OCI-LY3 (cell line): ENCODE measurements around the gene ITGAE.

ENCODE experiments used
- H2AFZ ChIP-seq: fragments of 200-600, 300-600 bp; shearing (Covaris generic); 2 replicates; pipeline ENCODE4 v1.6.0; 2014; ENCODE audit warnings: antibody characterized with exemption, low read depth, low read length
- H3K27ac ChIP-seq: fragments of 200-600, 300-600 bp; sonication (generic); 2 replicates; pipeline ENCODE4 v1.5.1; 2014; ENCODE audit warnings: mild to moderate bottlenecking, low read length, moderate library complexity, mixed read lengths
- H3K27me3 ChIP-seq: fragments of 200-600, 300-600 bp; sonication (generic); 2 replicates; pipeline ENCODE4 v1.6.1; 2014; ENCODE audit warnings: low read depth, low read length, mixed read lengths
- H3K36me3 ChIP-seq: fragments of 200-600, 300-600 bp; sonication (generic); replicated peaks from 2 replicates; pipeline ENCODE3; 2014; ENCODE audit warnings: low read depth, low read length, mixed read lengths
- H3K4me1 ChIP-seq: fragments of 300-600, 200-600 bp; sonication (generic); 2 replicates; pipeline ENCODE4 v1.6.1; 2014; ENCODE audit warnings: low read length, mixed read lengths
- H3K4me2 ChIP-seq: fragments of 200-600, 300-600 bp; sonication (generic); 2 replicates; pipeline ENCODE4 v1.6.1; 2014; ENCODE audit warnings: low read length, mixed read lengths
- H3K4me3 ChIP-seq: fragments of 300-600, 200-600 bp; sonication (generic); 2 replicates; pipeline ENCODE4 v1.5.1; 2014; ENCODE audit warnings: antibody characterized with exemption, mild to moderate bottlenecking, low read length, moderate library complexity
- H3K79me2 ChIP-seq: fragments of 300-600, 200-600 bp; shearing (Covaris generic); 2 replicates; pipeline ENCODE4 v1.6.1; 2014; ENCODE audit warnings: mild to moderate bottlenecking, low read length, mixed read lengths
- H3K9ac ChIP-seq: fragments of 300-600, 200-600 bp; shearing (Covaris generic); 2 replicates; pipeline ENCODE4 v1.6.0; 2014; ENCODE audit warnings: mild to moderate bottlenecking, low read length, moderate library complexity
- H3K9me3 ChIP-seq: fragments of 200-600, 300-600 bp; shearing (Covaris generic); 2 replicates; pipeline ENCODE4 v1.6.1; 2014; ENCODE audit warnings: low read length, mixed read lengths; ENCODE audit not compliant: insufficient read depth
- H4K20me1 ChIP-seq: fragments of 200-600, 300-600 bp; sonication (generic); 2 replicates; pipeline ENCODE4 v1.6.1; 2016; ENCODE audit warnings: low read length, mixed read lengths; ENCODE audit not compliant: insufficient read depth
- EZH2phosphoT487 ChIP-seq: fragments of 200-600 bp; shearing (Covaris generic); IDR thresholded peaks from 2 replicates; pipeline ENCODE4 v1.6.1; 2018; ENCODE audit warnings: antibody characterized with exemption, mixed run types, low read depth
- TF ChIP-seq, protein P1 (sequence below): fragments of 200-600, 300-600 bp; sonication (generic); IDR thresholded peaks from 2 replicates; pipeline ENCODE4 v1.5.1; 2014; ENCODE audit warnings: antibody characterized with exemption, low read length, low read depth

ITGAE gene

GRCh38 chr17:3768769-3769168 lies 32.2 kb downstream of the ITGAE start:
- TF ChIP-seq EZH2phosphoT487 = no peak
- TF ChIP-seq, protein P1, sequence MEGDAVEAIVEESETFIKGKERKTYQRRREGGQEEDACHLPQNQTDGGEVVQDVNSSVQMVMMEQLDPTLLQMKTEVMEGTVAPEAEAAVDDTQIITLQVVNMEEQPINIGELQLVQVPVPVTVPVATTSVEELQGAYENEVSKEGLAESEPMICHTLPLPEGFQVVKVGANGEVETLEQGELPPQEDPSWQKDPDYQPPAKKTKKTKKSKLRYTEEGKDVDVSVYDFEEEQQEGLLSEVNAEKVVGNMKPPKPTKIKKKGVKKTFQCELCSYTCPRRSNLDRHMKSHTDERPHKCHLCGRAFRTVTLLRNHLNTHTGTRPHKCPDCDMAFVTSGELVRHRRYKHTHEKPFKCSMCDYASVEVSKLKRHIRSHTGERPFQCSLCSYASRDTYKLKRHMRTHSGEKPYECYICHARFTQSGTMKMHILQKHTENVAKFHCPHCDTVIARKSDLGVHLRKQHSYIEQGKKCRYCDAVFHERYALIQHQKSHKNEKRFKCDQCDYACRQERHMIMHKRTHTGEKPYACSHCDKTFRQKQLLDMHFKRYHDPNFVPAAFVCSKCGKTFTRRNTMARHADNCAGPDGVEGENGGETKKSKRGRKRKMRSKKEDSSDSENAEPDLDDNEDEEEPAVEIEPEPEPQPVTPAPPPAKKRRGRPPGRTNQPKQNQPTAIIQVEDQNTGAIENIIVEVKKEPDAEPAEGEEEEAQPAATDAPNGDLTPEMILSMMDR = no peak
- no peaks in the 10 kb centered on the region for H4K20me1 ChIP-seq
- H3K9me3 ChIP-seq = no peaks in the 10 kb centered on the region
- H3K27me3 ChIP-seq = no peaks in the 10 kb centered on the region
- no peak overlapping the region for H3K4me3 ChIP-seq
- no peak overlapping the region for H2AFZ ChIP-seq
- no peak overlapping the region for H3K9ac ChIP-seq
- H3K4me2 ChIP-seq = no peak overlapping the region
- no peak overlapping the region for H3K27ac ChIP-seq
- no peaks in the 10 kb centered on the region; the same call in 1 of the 2 replicates for H3K4me1 ChIP-seq
- no peaks in the 10 kb centered on the region for H3K79me2 ChIP-seq
- no peaks in the 10 kb centered on the region for H3K36me3 ChIP-seq

DNA sequence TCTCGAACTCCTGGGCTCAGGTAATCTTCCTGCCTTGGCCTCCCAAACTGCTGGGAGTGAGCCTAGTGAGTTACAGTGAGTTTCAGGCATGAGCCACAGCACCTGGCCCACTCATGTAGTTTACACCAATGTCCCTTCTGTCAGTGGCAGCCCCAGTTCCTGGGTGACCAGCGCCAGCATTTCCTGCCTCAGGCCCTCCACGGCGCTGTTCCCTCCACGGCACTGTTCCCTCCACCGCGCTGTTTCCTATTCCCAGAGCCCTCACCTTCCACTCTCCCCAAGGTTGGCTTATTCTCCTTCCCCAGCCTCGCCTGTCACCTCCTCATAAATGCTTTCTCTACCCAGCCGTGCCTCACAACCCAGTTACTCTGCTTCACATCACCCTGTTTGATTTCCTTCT lies 32.6 kb downstream of the ITGAE start:
- TF ChIP-seq, protein P1 = no peak
- TF ChIP-seq EZH2phosphoT487 = no peak
- Histone ChIP-seq H4K20me1 (no peaks in the 10 kb centered on the region), H3K27me3 (no peaks in the 10 kb centered on the region), H3K27ac (no peak overlapping the region), H3K36me3 (no peaks in the 10 kb centered on the region), H2AFZ (no peak overlapping the region), H3K9ac (no peak overlapping the region), H3K4me2 (no peak overlapping the region), H3K4me1 (peaks cover 4% of the 10 kb centered on the region; the same call in 1 of the 2 replicates), H3K79me2 (no peaks in the 10 kb centered on the region), H3K4me3 (no peak overlapping the region), H3K9me3 (no peaks in the 10 kb centered on the region)

DNA sequence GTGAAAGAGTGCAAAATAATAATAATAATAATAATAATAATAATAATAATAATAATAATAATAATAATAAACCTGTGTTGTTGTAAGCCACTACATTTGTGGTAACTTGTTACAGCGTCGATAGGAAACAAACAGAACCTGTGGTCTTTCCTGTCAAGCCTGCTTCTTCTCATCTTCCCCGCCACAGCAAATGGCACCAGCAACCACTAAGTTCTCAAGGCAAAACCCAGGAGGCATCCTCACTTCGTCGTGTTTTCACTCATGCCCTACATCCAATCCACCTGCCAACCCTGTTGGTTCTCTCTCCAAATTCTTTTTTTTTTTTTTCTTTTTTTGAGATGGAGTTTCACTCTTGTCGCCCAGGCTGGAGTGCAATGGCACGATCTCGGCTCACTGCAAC lies 34.2 kb downstream of the ITGAE start:
- no peaks in the 10 kb centered on the region for H3K36me3 ChIP-seq
- no peak overlapping the region for H3K4me3 ChIP-seq
- peaks cover 4% of the 10 kb centered on the region; the same call in 1 of the 2 replicates for H3K4me1 ChIP-seq
- no peak overlapping the region for H3K27ac ChIP-seq
- TF ChIP-seq, protein P1 = no peak
- TF ChIP-seq EZH2phosphoT487 = no peak
- H4K20me1 ChIP-seq = no peaks in the 10 kb centered on the region
- no peak overlapping the region for H2AFZ ChIP-seq
- no peaks in the 10 kb centered on the region for H3K27me3 ChIP-seq
- H3K79me2 ChIP-seq = no peaks in the 10 kb centered on the region
- H3K9ac ChIP-seq = no peak overlapping the region
- H3K4me2 ChIP-seq = no peak overlapping the region
- no peaks in the 10 kb centered on the region for H3K9me3 ChIP-seq

- H2AFZ ChIP-seq = no peak overlapping the region
- H3K27ac ChIP-seq = no peak overlapping the region
- no peak overlapping the region for H3K4me3 ChIP-seq
- TF ChIP-seq, protein P1 = no peak
- TF ChIP-seq EZH2phosphoT487 = no peak
- H3K9ac ChIP-seq = no peak overlapping the region
- no peak overlapping the region for H3K4me2 ChIP-seq
- H3K9me3 ChIP-seq = no peaks in the 10 kb centered on the region
- no peaks in the 10 kb centered on the region for H4K20me1 ChIP-seq
- H3K36me3 ChIP-seq = no peaks in the 10 kb centered on the region
- H3K4me1 ChIP-seq = peaks cover 4% of the 10 kb centered on the region; the same call in 1 of the 2 replicates
- H3K79me2 ChIP-seq = no peaks in the 10 kb centered on the region
- H3K27me3 ChIP-seq = no peaks in the 10 kb centered on the region
Measured at GRCh38 chr17:3765981-3766380, 35.0 kb downstream of the ITGAE start.
